GM19467 (cell line): ENCODE data around the gene PDE4D.
"Not testable (repeated sequence)": the region's sequence is repeated elsewhere in the genome, so short reads cannot be mapped to it uniquely, and the experiment has no call there.

Source experiments
- ATAC-seq: cut with Tn5 transposase; IDR thresholded peaks from one replicate; pipeline ENCODE4 v1.9.1; 2021; ENCODE audit warnings: mild to moderate bottlenecking, moderate library complexity; ENCODE audit not compliant: unreplicated experiment

PDE4D gene

DNA sequence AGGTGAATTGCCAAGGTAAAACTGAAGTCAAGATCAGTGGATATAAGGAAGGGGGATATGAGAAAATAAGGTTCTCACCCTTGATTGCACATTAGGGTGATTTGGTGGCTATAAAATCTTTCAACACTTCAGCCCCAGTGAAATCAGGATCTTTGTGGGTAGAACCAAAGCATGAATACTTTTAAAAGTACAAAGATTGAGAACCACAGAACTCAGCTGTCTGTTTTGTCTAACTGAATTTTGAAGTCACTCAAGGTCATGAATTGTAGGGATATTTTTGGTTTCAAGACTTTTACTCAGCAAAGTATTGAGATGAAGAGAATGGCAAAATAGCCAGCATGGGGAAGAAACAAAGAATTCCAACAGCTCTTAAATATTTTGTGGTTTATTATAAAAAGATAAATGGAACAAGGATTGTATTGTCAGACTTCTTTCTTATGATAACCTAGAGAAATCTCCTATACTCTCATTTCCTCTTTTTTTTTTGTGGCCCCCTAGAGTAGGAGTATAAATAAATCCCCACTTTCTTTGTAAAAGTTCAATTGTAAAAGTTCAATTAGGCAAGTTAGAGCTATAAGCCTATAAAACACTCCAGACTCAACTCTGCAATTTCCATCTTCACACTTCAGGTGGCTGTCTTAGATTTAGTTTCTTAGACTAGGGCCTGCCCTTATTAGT is 272.9 kb downstream of the PDE4D start:
- ATAC-seq = no peak

GRCh38 chr5:59618644-59619043 is 274.9 kb downstream of the PDE4D start:
- no peak for ATAC-seq

DNA sequence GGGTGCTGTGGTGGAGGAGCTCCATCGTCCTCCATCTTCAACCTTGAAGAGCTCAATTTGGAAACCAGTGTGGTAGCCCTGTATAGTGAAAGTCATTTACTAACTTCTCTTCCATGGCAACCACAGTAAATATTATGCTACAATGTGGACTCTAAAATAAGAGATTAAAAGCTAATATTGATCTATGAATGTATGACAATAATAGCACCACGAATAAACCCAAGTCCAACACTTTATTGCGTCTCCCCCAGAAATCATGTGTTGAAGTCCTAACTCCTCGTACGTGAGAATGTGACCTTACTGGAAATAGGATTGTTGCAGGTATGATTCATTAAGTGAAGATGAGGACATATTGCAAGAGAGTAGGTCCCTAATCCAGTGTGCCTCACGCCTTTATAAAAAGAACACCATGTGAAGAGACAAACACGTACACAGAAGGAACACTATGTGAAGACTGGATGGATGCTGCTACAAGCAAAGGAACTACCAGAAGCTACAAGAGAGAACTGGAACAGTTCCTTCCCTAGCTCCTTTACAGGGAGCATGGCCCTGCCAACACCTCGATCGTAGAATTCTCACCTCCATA is 276.2 kb downstream of the PDE4D start:
- ATAC-seq = no peak

GRCh38 chr5:59616413-59616812 is 277.1 kb downstream of the PDE4D start:
- no peak for ATAC-seq

DNA sequence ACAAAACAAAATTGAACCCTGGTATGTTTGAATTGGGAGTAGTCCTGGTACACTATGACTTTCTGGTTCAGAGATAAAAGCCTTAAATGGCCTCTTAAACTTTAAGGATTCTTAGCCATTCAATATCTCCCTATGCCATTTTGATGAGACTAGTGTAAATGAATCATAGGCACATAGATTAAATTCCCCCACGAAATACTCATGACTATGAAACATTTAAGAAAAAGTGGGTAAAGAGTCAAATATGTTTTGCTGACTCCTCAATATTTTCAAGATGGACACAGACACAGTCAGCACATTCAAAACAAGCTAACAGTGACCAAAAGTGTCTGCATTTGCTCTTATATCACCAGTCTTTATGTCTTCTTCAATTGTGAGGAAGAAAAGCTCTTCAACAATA is 278.3 kb downstream of the PDE4D start:
- no peak for ATAC-seq

- no peak for ATAC-seq
Measured at GRCh38 chr5:59609501-59610265, 283.8 kb downstream of the PDE4D start.

- no peak for ATAC-seq
Measured at GRCh38 chr5:59608745-59609144, 284.8 kb downstream of the PDE4D start.

DNA sequence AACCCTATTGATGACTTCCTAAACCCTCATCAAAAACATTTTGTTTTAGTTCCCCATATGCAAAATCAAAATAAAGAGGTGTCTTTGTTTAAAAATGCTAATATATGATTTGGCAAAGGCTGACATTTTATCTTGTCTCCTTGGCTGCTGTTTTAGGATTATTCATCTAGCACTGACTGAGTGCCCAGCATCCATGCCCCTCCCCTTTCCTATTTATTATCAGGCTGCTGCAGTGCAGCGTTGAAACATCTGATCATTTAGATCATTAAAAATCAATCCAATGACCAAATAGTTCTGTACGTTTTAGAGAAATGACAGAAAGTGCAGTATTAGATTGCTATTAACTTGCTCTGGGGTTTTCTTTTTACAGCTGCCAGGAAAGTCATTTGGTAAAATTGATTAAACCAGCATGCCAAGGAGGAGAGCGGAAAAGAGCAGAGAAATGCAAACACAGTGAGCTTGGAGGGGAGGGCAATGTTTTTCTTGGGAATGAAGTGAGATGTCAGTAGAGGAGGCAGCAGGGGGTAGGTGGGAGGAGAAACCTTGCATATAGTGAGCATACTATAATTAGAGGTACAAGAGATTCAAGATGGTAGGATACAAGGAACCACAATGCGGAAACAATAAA is 286.3 kb downstream of the PDE4D start:
- no peak for ATAC-seq

- ATAC-seq = no peak
Measured at GRCh38 chr5:59605915-59606314, 287.6 kb downstream of the PDE4D start.

DNA sequence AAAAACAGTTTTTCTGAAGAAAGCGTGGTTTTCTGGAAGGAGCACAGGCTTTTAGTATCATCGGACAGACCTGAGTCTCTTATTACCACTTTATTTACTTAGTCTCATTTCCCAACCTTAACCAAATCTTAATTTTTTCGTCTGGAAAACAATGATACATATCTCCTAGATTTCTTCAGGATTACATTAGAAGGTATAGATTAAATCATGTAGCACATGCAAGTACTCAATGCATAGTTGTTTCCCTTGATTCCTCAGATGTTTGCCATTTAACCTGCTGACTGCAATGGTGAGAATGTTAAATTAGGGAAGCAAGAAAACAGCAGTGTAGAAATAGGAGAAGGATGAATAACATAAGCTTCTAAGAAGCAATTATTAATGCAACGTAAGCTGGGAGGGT is 289.4 kb downstream of the PDE4D start:
- no peak for ATAC-seq

DNA sequence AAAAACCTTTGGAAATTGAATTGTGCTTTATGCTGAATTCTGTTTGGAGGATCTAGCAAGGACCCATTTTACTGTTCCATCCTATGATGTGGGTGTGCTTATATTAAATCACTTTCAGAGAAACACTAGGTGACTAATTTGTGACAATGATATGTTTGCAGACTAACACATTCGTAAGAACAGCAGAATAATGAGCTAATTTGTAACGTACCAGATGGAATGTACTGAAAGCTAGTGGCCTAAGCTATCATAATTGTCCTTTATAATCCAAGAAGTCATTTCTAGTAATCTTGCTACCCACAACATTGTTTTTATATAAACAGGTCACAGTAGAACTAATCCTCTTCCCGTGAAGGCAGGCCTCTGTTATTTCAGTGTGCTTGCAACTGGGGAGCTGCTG is 292.5 kb downstream of the PDE4D start:
- no peak for ATAC-seq

- ATAC-seq = no peak
Measured at GRCh38 chr5:59600153-59600552, 293.4 kb downstream of the PDE4D start.

GRCh38 chr5:59599729-59600128 is 293.8 kb downstream of the PDE4D start:
- ATAC-seq = no peak

GRCh38 chr5:59598547-59598874 is 295.0 kb downstream of the PDE4D start:
- peak; percentile 68 for ATAC-seq

DNA sequence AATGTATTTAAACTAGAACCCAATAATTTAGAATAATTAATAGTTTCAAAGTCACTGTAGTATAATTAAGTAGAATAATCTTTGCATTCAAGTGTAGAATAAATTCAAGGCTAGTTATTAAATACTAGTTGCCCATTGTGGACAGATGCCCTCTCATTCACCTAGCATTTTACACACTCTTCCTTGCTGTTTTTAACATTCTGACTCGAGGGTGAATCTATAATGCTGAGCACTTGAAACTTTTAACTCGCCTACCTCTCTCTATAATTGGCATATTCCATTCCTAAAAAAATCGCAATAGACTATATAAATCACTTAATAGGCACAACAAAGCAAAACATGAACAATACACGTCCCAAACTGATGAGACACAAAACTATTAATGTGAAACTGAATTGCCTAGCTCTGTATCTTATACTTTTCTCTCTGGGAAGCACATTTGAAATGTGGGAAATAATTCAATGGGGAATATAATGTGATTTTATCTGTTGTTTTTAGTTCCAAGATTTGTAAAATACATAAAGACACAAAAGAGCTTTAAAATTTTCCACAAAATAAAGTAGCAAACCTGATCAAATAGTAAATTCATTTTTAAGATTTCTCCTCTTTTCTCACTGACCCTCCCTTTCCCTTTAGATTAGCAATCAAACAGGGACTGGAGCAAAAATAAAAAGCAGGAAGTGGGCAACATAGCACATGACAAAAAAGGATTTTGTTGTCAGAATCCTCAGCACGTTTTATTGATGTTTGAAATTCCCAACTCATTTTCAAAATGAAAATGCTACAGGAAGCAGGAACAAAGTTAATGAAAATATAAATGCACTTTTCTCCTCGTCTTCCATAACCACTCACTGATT is 295.6 kb downstream of the PDE4D start:
- no peak for ATAC-seq

GRCh38 chr5:59596586-59597350 is 296.8 kb downstream of the PDE4D start:
- no peak for ATAC-seq

DNA sequence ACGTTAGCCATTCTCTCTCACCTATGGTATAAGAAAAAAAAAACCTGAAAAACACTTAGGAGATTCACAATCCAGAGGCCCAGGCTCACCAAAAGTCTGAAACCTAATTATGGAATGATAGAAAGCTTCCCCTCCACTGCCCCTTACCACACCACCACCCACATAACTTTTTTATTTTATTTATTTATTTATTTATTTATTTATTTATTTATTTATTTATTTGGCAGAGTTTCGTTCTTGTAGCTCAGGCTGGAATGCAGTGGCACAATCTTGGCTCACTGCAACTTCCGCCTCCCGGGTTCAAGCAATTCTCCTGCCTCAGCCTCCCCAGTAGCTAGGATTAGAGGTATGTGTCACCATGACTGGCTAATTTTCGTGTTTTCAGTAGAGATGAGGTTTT is 299.4 kb downstream of the PDE4D start:
- not testable (repeated sequence) for ATAC-seq

- no peak for ATAC-seq
Measured at GRCh38 chr5:59593439-59594007, 300.0 kb downstream of the PDE4D start.

DNA sequence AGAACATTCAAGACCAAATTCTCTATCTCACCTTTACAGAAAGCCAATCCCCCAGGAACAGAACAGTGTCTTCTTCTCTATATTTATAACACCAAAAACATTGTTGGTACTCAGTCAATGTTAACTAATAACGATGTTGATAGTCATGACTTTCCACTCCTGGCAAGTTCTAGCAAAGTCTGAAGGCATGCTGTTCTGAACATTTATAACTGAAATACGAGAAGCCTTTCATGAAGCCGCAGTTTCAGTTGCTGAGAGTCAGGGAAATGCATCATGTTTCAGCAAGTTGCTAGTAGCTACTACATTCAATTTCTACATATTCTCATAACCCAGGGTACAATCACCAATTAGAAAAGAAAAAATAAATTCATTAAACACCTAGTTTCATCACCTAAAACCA is 301.4 kb downstream of the PDE4D start:
- ATAC-seq = no peak

DNA sequence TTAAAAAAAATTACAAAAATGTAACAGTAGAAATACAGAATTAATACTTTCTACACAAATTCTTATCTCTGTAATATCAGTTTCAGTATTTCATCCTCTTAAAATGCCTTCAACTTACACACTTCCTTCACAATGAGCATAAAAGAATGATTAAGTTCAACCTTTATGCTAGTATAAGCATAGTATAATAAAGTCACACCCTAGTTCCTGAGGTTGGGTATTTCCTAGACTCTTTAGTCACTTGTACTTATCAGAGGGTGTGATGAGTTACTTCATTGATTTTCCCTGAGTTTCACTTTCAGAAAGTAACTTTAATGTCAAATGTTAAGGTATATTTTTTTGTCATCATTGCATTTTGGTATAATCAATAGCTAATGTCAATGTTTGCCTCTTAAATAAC is 302.4 kb downstream of the PDE4D start:
- peak; percentile 83 for ATAC-seq
